SK-N-SH treated with all-trans-retinoic acid at 6 μM for 48 hours (cell line): ENCODE data around the gene ERLIN1.

Experiments
- CREB5 ChIP-seq: fragments of 250-450 bp; sonication (Bioruptor Pico); IDR thresholded peaks from 2 replicates; pipeline ENCODE4 v1.5.1; 2020; ENCODE audit warnings: low read depth, mild to moderate bottlenecking, moderate library complexity
- CSRNP3 ChIP-seq: fragments of 250-450 bp; sonication (Bioruptor Pico); IDR thresholded peaks from 2 replicates; pipeline ENCODE4 v1.5.1; 2021; ENCODE audit warnings: mild to moderate bottlenecking, moderate library complexity
- ISL1 ChIP-seq: fragments of 250-450 bp; sonication (Bioruptor Pico); IDR thresholded peaks from 2 replicates; pipeline ENCODE4 v2.1.2; 2022; ENCODE audit warnings: mild to moderate bottlenecking, moderate library complexity
- OSR1 ChIP-seq: fragments of 250-450 bp; sonication (Bioruptor Pico); IDR thresholded peaks from 2 replicates; pipeline ENCODE4 v1.8.0; 2022; ENCODE audit warnings: moderate library complexity, mild to moderate bottlenecking, inconsistent platforms
- TCF4 ChIP-seq: fragments of 250-450 bp; sonication (Bioruptor Pico); IDR thresholded peaks from 2 replicates; pipeline ENCODE4 v1.8.0; 2021; ENCODE audit warnings: mild to moderate bottlenecking, moderate library complexity, borderline replicate concordance
- TF ChIP-seq, protein P1 (sequence below): fragments of 250-450 bp; sonication (Bioruptor Pico); IDR thresholded peaks from 2 replicates; pipeline ENCODE4 v1.8.0; 2021; ENCODE audit warnings: low read depth, mild to moderate bottlenecking, moderate library complexity, borderline replicate concordance

DNA sequence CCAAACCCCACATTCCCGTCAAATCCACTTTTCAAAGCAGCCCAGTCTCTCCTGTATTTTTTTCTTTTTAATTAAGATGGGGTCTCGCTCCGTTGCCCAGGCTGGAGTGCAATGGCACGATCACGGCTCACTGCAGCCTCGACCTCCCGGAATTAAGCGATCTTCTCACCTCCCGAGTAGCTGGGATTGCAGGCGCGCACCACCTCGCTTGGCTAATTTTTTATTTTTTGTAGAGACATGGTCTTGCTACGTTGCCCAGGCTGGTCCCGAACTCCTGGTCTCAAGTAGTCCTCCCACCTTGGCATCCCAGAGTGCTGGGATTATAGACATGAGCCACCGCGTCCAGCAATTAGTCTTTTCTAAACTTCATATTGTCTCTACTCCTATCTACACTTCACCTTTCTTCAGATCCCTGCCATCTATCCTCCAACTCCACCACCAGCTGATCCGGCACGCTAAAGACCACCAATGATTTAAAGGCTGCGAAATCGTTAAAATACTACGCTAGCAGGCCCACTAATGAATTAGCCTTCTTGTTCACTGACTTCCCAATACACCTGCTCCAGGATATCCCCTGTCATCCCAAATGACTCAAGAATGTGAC is 44.1 kb upstream of the ERLIN1 start:
- TF ChIP-seq CSRNP3 (CRISPR knock-in tag) (no peak), ISL1 (CRISPR knock-in tag) (no peak), TCF4 (no peak), OSR1 (CRISPR knock-in tag) (no peak), CREB5 (no peak)
- TF ChIP-seq, protein P1, sequence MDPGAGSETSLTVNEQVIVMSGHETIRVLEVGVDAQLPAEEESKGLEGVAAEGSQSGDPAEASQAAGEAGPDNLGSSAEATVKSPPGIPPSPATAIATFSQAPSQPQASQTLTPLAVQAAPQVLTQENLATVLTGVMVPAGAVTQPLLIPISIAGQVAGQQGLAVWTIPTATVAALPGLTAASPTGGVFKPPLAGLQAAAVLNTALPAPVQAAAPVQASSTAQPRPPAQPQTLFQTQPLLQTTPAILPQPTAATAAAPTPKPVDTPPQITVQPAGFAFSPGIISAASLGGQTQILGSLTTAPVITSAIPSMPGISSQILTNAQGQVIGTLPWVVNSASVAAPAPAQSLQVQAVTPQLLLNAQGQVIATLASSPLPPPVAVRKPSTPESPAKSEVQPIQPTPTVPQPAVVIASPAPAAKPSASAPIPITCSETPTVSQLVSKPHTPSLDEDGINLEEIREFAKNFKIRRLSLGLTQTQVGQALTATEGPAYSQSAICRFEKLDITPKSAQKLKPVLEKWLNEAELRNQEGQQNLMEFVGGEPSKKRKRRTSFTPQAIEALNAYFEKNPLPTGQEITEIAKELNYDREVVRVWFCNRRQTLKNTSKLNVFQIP (CRISPR knock-in tag): no peak
